Muscle layer of duodenum (tissue), 2 donors: ENCODE data around the gene PTPN4.
A peak's percentile ranks its signal among the peaks of the same experiment; 100 is the strongest.

Experiments
- H3K27ac ChIP-seq: one replicate; pipeline ENCODE4 v1.7.0; 2013; ENCODE audit warnings: mild to moderate bottlenecking, low read length
- H3K27me3 ChIP-seq: one replicate; pipeline ENCODE4 v1.7.0; 2013; ENCODE audit warnings: low read depth, mild to moderate bottlenecking, control low read depth, low read length
- H3K36me3 ChIP-seq, 2 donors: one replicate each; pipeline ENCODE4 v1.7.0; 2013; ENCODE audit warnings: low read length in 2 of 2, control low read depth in 1 of 2, mild to moderate bottlenecking in 1 of 2; ENCODE audit not compliant: insufficient read depth in 2 of 2, control insufficient read depth in 1 of 2
- H3K4me1 ChIP-seq, 2 donors: one replicate each; pipeline ENCODE4 v1.7.0; 2013; ENCODE audit warnings: low read length in 2 of 2, mild to moderate bottlenecking in 2 of 2, control low read depth in 1 of 2, moderate library complexity in 1 of 2; ENCODE audit not compliant: insufficient read depth in 2 of 2, control insufficient read depth in 1 of 2
- H3K4me3 ChIP-seq, 2 donors: one replicate each; pipeline ENCODE4 v1.7.0; 2013; ENCODE audit warnings: low read length in 2 of 2, low read depth in 1 of 2, mild to moderate bottlenecking in 1 of 2
- H3K9me3 ChIP-seq, 2 donors: one replicate each; pipeline ENCODE4 v1.7.0; 2013; ENCODE audit warnings: low read length in 2 of 2, control low read depth in 1 of 2, mild to moderate bottlenecking in 1 of 2; ENCODE audit not compliant: control insufficient read depth in 1 of 2
- donor health status: healthy.

Gene PTPN4

DNA sequence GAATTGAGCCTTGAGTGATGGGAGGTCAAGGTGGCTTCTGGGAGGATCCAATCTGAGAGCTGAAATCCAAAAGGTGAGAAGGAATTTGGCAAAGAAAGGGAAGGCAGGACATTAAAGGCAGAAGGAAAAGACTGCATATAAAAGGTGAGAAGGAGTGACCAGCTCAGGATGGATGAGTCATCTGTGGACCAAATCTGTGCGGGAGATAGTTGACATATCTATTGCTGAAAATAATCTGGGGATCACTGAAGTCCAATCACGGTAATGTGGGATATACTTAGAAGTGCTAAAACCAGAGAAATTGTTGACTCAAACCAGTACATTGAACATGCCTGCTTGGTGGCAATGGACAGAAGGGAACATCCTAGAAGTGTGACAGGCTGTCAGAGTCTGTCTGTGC lies 8.0 kb upstream of the PTPN4 start:
- Histone ChIP-seq H3K4me1 (no peaks in the 10 kb centered on the region), H3K27ac (no peak overlapping the region), H3K27me3 (no peaks in the 10 kb centered on the region), H3K4me3 (no peak overlapping the region), H3K9me3 (no peaks in the 10 kb centered on the region), H3K36me3 (no peaks in the 10 kb centered on the region)

DNA sequence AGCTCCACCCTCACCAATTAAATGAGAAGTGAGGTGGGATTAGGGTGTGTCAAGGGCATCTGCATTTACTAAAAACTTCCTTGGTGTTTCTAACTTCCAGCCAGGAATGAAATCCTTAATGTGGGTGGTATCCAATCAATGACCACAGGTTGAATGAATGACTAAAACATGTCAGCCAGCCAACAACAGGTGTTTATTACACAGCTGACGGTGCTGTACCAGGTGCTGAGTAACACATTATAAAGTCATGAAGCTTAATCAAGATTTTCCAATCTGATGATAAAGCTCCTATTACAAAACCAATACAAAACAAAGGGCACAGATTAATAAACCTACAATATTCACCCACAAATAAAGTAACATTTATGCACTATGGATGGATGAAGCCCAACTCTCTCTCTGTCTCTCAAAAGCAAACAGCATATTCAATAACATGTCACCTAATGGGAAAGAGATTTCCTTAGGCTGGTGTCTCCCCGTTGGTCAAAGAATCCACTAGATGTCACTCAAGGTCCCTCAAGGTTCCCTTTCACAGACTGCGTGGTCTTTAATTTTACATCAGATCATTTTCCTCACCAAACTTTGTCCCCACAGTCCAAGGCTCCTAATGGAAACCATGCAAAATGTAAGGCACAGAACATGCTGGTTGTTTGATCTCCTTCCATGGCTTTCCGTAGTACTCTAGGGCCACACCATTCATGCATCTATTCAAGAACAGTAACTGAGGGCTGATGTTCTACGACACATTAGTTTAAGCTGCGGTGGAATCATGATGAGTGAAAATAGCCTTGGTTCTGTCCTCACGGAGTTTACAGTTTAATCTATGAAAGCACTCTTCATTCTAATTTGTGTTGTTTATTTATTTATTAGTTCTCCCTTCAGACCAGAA lies 6.4 kb upstream of the PTPN4 start:
- no peak overlapping the region for H3K4me3 ChIP-seq
- no peaks in the 10 kb centered on the region for H3K4me1 ChIP-seq
- H3K27me3 ChIP-seq = no peaks in the 10 kb centered on the region
- H3K9me3 ChIP-seq = no peaks in the 10 kb centered on the region
- no peaks in the 10 kb centered on the region for H3K36me3 ChIP-seq
- no peak overlapping the region for H3K27ac ChIP-seq

DNA sequence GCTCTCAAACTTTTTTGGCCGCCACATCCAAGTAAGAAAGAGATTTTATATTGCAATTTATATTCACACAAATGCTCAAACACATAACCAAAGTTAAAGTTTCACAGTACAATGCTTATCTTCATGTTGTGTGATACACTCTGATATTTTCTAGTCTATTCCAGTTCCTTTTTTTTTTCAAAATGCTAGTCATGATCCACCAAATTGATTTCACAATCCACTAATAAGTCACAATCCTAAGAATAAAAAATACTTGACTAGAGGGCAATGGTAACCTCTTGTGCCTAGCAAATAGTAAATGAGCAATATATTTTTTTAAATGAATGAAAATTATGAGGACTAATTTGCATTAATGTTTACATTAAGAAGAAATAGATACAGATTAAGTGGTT lies 5.8 kb upstream of the PTPN4 start:
- H3K27me3 ChIP-seq = no peaks in the 10 kb centered on the region
- no peaks in the 10 kb centered on the region for H3K9me3 ChIP-seq
- H3K4me1 ChIP-seq = no peaks in the 10 kb centered on the region
- H3K27ac ChIP-seq = no peak overlapping the region
- no peak overlapping the region for H3K4me3 ChIP-seq
- no peaks in the 10 kb centered on the region for H3K36me3 ChIP-seq

DNA sequence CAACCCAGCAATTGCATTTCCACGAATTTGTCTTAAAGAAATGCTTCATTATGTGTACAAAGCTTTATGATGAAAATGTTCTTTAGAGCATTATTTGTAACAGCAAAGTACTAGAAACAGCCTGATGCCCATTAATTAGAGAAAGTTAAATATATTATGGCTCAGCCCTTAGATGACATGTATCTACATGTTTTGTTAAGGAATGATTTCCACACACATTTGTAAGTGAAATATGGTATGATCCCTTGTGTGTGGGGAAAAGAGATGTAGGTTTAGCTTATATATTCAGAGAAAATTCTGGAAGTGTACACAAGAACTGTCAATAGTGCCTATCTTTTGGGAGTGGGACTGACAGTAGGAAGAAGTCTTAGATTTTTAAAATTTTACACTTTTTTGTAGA lies 3.8 kb upstream of the PTPN4 start:
- H3K4me3 ChIP-seq = no peak overlapping the region
- H3K9me3 ChIP-seq = no peaks in the 10 kb centered on the region
- H3K4me1 ChIP-seq = peaks cover 0 to under 1% of the 10 kb centered on the region in 2 donors
- no peak overlapping the region for H3K27ac ChIP-seq
- no peaks in the 10 kb centered on the region for H3K36me3 ChIP-seq
- H3K27me3 ChIP-seq = no peaks in the 10 kb centered on the region

DNA sequence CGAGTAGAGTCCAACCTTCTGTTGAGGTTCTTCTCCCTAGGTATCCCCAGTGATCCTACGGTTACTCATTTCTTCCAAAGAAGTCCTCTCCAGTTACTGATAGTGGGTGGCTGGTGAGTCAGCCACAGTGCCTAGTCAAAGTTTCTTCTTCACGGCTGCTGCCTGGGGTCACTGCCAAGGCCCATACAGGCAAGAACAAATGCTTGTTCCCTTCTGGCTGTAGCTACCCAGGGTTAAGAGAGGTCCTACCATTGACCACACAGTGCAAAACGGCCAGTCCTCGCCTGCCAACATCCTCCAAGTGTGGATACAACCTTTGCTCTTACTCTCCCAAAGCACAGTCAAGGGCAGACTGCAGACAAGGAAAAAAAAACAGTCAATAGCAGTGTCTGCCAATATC lies 2.9 kb upstream of the PTPN4 start:
- no peaks in the 10 kb centered on the region for H3K27me3 ChIP-seq
- H3K4me3 ChIP-seq = no peak overlapping the region
- H3K9me3 ChIP-seq = no peaks in the 10 kb centered on the region
- no peak overlapping the region for H3K27ac ChIP-seq
- H3K36me3 ChIP-seq = no peaks in the 10 kb centered on the region
- H3K4me1 ChIP-seq = peaks cover 5 to 10% of the 10 kb centered on the region in 2 donors

DNA sequence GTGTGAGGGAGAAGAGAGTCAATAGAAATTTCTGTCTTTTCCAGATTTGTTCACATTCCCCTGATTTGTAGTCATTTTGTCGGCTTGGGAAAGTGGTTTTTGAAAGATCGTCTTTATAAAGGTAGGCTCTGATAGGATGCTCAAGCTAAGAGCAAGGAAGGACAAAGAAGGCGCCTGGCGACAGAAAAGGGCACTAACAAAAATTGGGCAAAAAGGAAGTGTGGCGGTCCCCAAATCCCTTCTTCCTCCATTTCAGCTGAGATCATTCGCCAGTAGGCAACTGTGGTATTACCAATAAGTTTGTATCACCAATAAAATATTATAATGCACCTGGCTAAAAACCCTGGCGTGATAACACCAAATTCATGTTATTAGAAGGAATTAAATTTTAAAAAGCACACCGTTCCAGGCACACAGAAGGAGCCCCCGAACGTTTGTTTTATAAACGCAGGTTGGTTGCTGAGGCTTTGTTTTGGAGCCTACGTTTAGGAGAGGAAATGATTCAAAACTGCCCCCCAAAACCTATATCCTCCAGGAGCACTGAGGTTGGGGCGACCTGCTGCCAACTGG lies 756 bp upstream of the PTPN4 start:
- peak overlapping the region; percentile 83 to 89 for H3K4me3 ChIP-seq
- peak overlapping the region; percentile 73 for H3K27ac ChIP-seq
- H3K9me3 ChIP-seq = no peaks in the 10 kb centered on the region
- H3K27me3 ChIP-seq = no peaks in the 10 kb centered on the region
- H3K36me3 ChIP-seq = no peaks in the 10 kb centered on the region
- H3K4me1 ChIP-seq = peaks cover 5 to 10% of the 10 kb centered on the region in 2 donors

DNA sequence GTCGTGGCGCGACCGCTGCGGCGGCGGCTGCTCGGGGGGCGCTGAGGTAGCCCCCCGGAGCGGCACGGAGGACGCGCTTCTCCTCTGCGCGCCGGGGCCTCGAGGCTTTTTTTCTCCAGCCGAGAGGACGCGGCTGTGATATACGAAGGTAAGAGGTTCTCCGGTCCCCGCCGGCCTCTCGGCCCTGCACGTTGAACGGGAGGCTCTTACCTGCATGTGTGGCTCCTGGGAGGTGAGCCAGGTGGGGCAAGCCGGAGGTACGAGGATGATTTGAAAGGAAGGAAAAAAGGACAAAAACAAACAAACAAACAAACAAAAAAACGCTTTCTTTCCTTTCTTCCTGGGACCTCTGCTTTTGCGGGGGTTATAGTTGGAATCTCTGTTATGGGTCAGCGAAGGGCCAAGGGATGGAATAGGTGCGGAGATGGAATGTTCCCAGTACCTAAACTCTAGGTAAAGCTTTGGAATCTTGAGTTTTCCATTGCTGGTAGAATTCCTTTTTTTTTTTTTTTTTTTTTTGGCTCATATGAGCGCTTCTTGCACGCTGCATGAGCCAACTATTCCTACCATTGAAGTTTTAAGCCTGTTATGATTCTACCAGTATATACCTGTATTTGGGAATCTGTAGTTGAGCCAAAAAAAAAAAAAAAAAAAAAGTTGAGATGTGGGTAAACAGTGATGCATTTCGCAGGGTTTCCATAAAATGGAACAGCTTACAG lies 674 bp downstream of the PTPN4 start:
- no peaks in the 10 kb centered on the region for H3K27me3 ChIP-seq
- H3K36me3 ChIP-seq = no peaks in the 10 kb centered on the region
- H3K9me3 ChIP-seq = no peaks in the 10 kb centered on the region
- H3K4me3 ChIP-seq = peak overlapping the region; percentile 83 to 89
- H3K4me1 ChIP-seq = peaks cover 5 to 10% of the 10 kb centered on the region in 2 donors
- peak overlapping the region; percentile 76 for H3K27ac ChIP-seq

DNA sequence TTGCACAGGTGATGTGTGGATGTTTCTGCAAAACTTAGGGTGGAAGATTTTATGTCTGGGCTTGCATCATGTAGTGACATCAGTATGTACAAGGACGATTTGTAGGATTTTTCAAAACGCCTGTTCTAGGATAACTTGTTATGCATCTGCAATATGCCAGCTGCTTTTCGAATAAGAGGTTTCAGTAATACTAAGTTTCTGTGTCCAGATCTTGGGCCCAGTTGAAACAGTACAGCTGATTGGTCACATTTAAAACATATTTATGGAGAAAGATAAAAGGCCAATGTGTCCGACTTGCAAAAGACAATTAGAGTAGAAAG lies 1.2 kb downstream of the PTPN4 start:
- peaks cover 5 to 10% of the 10 kb centered on the region in 2 donors for H3K4me1 ChIP-seq
- no peaks in the 10 kb centered on the region for H3K27me3 ChIP-seq
- H3K27ac ChIP-seq = no peak overlapping the region
- no peaks in the 10 kb centered on the region for H3K36me3 ChIP-seq
- no peaks in the 10 kb centered on the region for H3K9me3 ChIP-seq
- peak overlapping the region; percentile 83 to 89 for H3K4me3 ChIP-seq

DNA sequence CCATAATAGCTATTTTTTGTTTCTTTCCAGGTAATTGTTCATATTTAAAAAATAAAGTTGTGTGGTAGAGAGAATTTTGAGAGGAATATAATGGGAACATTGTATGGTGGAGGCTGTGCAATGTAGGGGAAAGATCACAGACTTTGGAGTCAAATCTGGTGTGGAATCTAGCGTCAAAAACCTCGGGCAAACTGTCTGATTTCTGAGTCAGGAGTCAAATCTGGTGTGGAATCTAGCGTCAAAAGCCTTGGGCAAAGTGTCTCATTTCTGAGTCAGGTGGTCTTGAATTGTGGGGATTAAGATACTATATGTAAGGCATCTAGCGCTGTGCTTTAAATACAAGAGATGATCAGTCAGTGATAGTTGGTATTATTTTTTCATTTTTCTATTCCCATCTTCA lies 5.1 kb downstream of the PTPN4 start:
- peaks cover 5 to 10% of the 10 kb centered on the region in 2 donors for H3K4me1 ChIP-seq
- no peak overlapping the region for H3K27ac ChIP-seq
- H3K27me3 ChIP-seq = no peaks in the 10 kb centered on the region
- no peaks in the 10 kb centered on the region for H3K9me3 ChIP-seq
- H3K36me3 ChIP-seq = no peaks in the 10 kb centered on the region
- no peak overlapping the region for H3K4me3 ChIP-seq

DNA sequence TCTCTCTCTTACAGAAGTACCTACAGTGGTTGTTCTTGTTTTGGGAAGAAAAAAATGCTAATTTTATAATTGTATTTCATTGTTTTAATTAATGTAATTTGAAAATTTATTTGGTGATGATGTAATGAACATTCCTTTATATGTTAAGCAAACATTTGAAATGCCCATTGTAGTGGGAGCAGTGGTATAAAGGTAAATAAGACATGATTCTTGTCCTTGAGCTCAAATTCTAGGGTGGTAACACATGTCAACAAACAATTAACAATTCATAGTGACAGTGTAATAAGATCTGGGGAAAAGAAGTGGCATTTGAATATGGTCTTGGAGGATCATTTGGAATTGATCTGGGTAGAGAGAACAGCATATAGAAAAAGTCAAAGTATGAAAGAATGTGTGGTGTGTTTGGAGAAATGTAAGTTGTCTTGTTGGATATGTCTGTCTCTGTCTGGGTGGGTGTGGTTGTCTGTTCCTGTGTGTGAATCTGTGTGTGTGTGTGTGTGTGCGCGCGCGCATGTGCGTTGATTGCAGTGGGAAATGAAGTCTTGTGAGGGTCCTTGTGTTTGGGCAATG lies 5.8 kb downstream of the PTPN4 start:
- Histone ChIP-seq H3K27ac (no peak overlapping the region), H3K36me3 (no peaks in the 10 kb centered on the region), H3K4me1 (peaks cover 5 to 10% of the 10 kb centered on the region in 2 donors), H3K27me3 (no peaks in the 10 kb centered on the region), H3K9me3 (no peaks in the 10 kb centered on the region), H3K4me3 (no peak overlapping the region)

DNA sequence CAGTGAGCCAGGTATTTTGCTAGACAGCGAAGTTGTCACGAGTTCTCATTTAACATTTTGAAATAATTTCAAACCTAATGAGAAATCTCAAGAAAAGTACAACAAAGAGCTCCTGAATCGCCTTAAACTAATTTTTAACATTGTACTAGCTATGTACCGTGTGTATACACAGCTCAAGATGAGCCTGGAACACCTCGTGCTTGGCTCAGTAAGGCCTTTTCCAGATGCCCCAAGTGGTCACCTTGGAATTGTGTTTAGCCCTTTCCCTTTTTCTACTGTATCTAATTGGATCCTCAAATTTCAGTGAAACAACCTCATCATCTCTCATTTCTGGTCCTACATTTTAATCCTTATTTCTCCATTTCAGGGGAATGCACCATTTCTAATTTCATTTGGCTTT lies 7.2 kb downstream of the PTPN4 start:
- H3K4me1 ChIP-seq = peaks cover 0 to 10% of the 10 kb centered on the region in 2 donors
- H3K4me3 ChIP-seq = no peak overlapping the region
- H3K9me3 ChIP-seq = no peaks in the 10 kb centered on the region
- H3K27ac ChIP-seq = no peak overlapping the region
- H3K27me3 ChIP-seq = no peaks in the 10 kb centered on the region
- H3K36me3 ChIP-seq = no peaks in the 10 kb centered on the region
